Progenitor cell of endocrine pancreas (in vitro differentiated cells): ENCODE results near the gene GTF2IRD1. TPM values are rescaled to one million over a fixed set of nuclear protein-coding genes. Genes with fewer than 3 reads are reported as not detected.
"Not testable (repeated sequence)": the region's sequence is repeated elsewhere in the genome, so short reads cannot be mapped to it uniquely, and the experiment has no call there.

Experiments
- DNase-seq: peaks from one replicate; pipeline ENCODE4 v3.0.0; 2021; ENCODE audit warnings: low spot score; ENCODE audit not compliant: unreplicated experiment
- H3K27ac Mint-ChIP-seq: 2 replicates; pipeline ENCODE4 v1.8.0; 2021; ENCODE audit warnings: mild to moderate bottlenecking, moderate library complexity, mixed read lengths
- H3K27me3 Mint-ChIP-seq: 2 replicates; pipeline ENCODE4 v1.8.0; 2021; ENCODE audit warnings: mixed read lengths
- H3K36me3 Mint-ChIP-seq: 2 replicates; pipeline ENCODE4 v1.8.0; 2022; ENCODE audit warnings: mixed read lengths; ENCODE audit not compliant: insufficient read depth
- H3K4me1 Mint-ChIP-seq: 2 replicates; pipeline ENCODE4 v1.8.0; 2021; ENCODE audit warnings: low read depth, mixed read lengths
- H3K4me3 Mint-ChIP-seq: 2 replicates; pipeline ENCODE4 v1.8.0; 2021; ENCODE audit warnings: low read depth, mild to moderate bottlenecking, moderate library complexity, mixed read lengths
- H3K9me3 Mint-ChIP-seq: 2 replicates; pipeline ENCODE4 v1.8.0; 2021; ENCODE audit warnings: low read depth, mixed read lengths
- CTCF ChIP-seq: fragments of 200-600 bp; sonication (generic); IDR thresholded peaks from one replicate; pipeline ENCODE4 v1.5.0; 2021; ENCODE audit warnings: antibody characterized with exemption, mild to moderate bottlenecking; ENCODE audit not compliant: unreplicated experiment
- total RNA-seq: library from RNA; stranded (reverse); gene quantifications from 2 replicates; pipeline ENCODE4 v1.2.1, GENCODE V29; 2021

GTF2IRD1 gene
- total RNA-seq, 1 donor from 2014 or later, result 60.7 TPM

GRCh38 chr7:74523015-74523414 lies 69.3 kb downstream of the GTF2IRD1 start:
- no peak for TF ChIP-seq CTCF
- DNase-seq, result no peak
- no peaks in the 10 kb centered on the region for H3K27me3 Mint-ChIP-seq
- H3K27ac Mint-ChIP-seq, result no peak overlapping the region
- no peaks in the 10 kb centered on the region for H3K9me3 Mint-ChIP-seq
- no peak overlapping the region for H3K4me3 Mint-ChIP-seq
- H3K4me1 Mint-ChIP-seq, result no peaks in the 10 kb centered on the region
- H3K36me3 Mint-ChIP-seq, result peaks cover 42% of the 10 kb centered on the region

GRCh38 chr7:74525140-74525539 lies 71.4 kb downstream of the GTF2IRD1 start:
- peaks cover 31% of the 10 kb centered on the region for H3K36me3 Mint-ChIP-seq
- H3K27me3 Mint-ChIP-seq, result no peaks in the 10 kb centered on the region
- DNase-seq, result no peak
- no peaks in the 10 kb centered on the region for H3K9me3 Mint-ChIP-seq
- no peak for TF ChIP-seq CTCF
- H3K27ac Mint-ChIP-seq, result peak overlapping the region; percentile 86
- no peaks in the 10 kb centered on the region for H3K4me1 Mint-ChIP-seq
- no peak overlapping the region for H3K4me3 Mint-ChIP-seq

- H3K27ac Mint-ChIP-seq, result peak overlapping the region; percentile 73
- TF ChIP-seq CTCF, result no peak
- H3K27me3 Mint-ChIP-seq, result no peaks in the 10 kb centered on the region
- H3K36me3 Mint-ChIP-seq, result peaks cover 29% of the 10 kb centered on the region
- no peaks in the 10 kb centered on the region for H3K9me3 Mint-ChIP-seq
- no peaks in the 10 kb centered on the region for H3K4me1 Mint-ChIP-seq
- no peak for DNase-seq
- no peak overlapping the region for H3K4me3 Mint-ChIP-seq
Observed at GRCh38 chr7:74525881-74526280, 72.2 kb downstream of the GTF2IRD1 start.

GRCh38 chr7:74526780-74527179 lies 73.1 kb downstream of the GTF2IRD1 start:
- H3K36me3 Mint-ChIP-seq, result peaks cover 23% of the 10 kb centered on the region
- H3K4me3 Mint-ChIP-seq, result no peak overlapping the region
- no peaks in the 10 kb centered on the region for H3K4me1 Mint-ChIP-seq
- H3K27ac Mint-ChIP-seq, result no peak overlapping the region
- no peaks in the 10 kb centered on the region for H3K9me3 Mint-ChIP-seq
- H3K27me3 Mint-ChIP-seq, result no peaks in the 10 kb centered on the region
- no peak for TF ChIP-seq CTCF
- no peak for DNase-seq

- no peak for TF ChIP-seq CTCF
- Mint-ChIP-seq H3K4me1 (no peaks in the 10 kb centered on the region), H3K36me3 (peaks cover 21% of the 10 kb centered on the region), H3K9me3 (no peaks in the 10 kb centered on the region), H3K27me3 (no peaks in the 10 kb centered on the region), H3K4me3 (no peak overlapping the region), H3K27ac (no peak overlapping the region)
- DNase-seq, result no peak
Observed at GRCh38 chr7:74527842-74528241, 74.1 kb downstream of the GTF2IRD1 start.

GRCh38 chr7:74528773-74529172 lies 75.1 kb downstream of the GTF2IRD1 start:
- H3K9me3 Mint-ChIP-seq, H3K27me3 Mint-ChIP-seq, DNase-seq, H3K4me1 Mint-ChIP-seq, H3K4me3 Mint-ChIP-seq, H3K27ac Mint-ChIP-seq: not testable (repeated sequence)
- H3K36me3 Mint-ChIP-seq, result peaks cover 21% of the 10 kb centered on the region
